GM12878 (cell line): Measurements from ENCODE around the gene FGFBP3. TPM values are rescaled to one million over a fixed set of nuclear protein-coding genes. Genes with fewer than 3 reads are reported as not detected.

Experiments used
- ATAC-seq: fragments of 200-7000 bp; cut with Tn5 transposase; 3 replicates; pipeline ENCODE4 v1.9.1; 2020; ENCODE audit warnings: mild to moderate bottlenecking, moderate library complexity
- BruUV-seq: library from RNA; stranded (reverse); fragments of 400-500 nt; replicated peaks from 2 replicates; lab custom pipeline; 2021; lab: Mats Ljungman, UMichigan
- CTCF ChIA-PET: fragments of 300-600 bp; sonication (Branson Sonifier 250); formaldehyde crosslinking; extraction: SDS; loops from one replicate; lab custom pipeline; 2021; ENCODE audit warnings: inconsistent platforms; lab: Yijun Ruan, JAX
- POLR2A ChIA-PET: fragments of 350-600 bp; formaldehyde crosslinking; extraction: SDS; loops from one replicate; lab custom pipeline; 2021; ENCODE audit warnings: inconsistent platforms; lab: Charles Lee
- RAD21 ChIA-PET: fragments of 300-600 bp; sonication (Branson Sonifier 250); formaldehyde crosslinking; loops from one replicate; lab custom pipeline; 2023; ENCODE audit warnings: antibody characterized with exemption; ENCODE audit not compliant: unreplicated experiment; lab: Charles Lee
- SMC1A ChIA-PET: fragments of 300-600 bp; sonication (Branson Sonifier 250); formaldehyde crosslinking; loops from one replicate; lab custom pipeline; 2023; ENCODE audit not compliant: unreplicated experiment, uncharacterized antibody; lab: Charles Lee
- DNase-seq: peaks from one replicate; pipeline ENCODE4 v3.0.0-alpha.2; 2011; ENCODE audit warnings: low read depth, low spot score
- FAIRE-seq: peaks from 3 replicates; lab custom pipeline; 2011; peaks lifted over from hg19 to GRCh38; lab: Jason Lieb, UNC
- H2AFZ ChIP-seq: 2 replicates; pipeline ENCODE4 v1.6.0; 2011; ENCODE audit warnings: low read depth, low read length, control low read depth; ENCODE audit not compliant: control insufficient read depth
- H3K27ac ChIP-seq: 2 replicates; pipeline ENCODE4 v1.5.1; 2011; ENCODE audit warnings: control low read depth; ENCODE audit not compliant: control insufficient read depth, insufficient read depth
- H3K27me3 ChIP-seq, 2 experiments: replicated peaks in 1 of 2; 2 replicates each; pipeline versions ENCODE4 v1.6.0 to v1.6.1; 2011; ENCODE audit warnings: low read length in 1 of 2; ENCODE audit not compliant: control insufficient read depth in 2 of 2, insufficient read depth in 2 of 2
- H3K36me3 ChIP-seq, 2 experiments: 2 replicates each; pipeline ENCODE4 v1.5.1; 2011; ENCODE audit warnings: low read length in 1 of 2; ENCODE audit not compliant: control insufficient read depth in 2 of 2, insufficient read depth in 2 of 2
- H3K4me1 ChIP-seq: 2 replicates; pipeline ENCODE4 v1.6.1; 2011; ENCODE audit warnings: mild to moderate bottlenecking, low read length, moderate library complexity, mixed read lengths; ENCODE audit not compliant: control insufficient read depth, insufficient read depth
- H3K4me2 ChIP-seq: 2 replicates; pipeline ENCODE4 v1.6.0; 2011; ENCODE audit warnings: control low read depth; ENCODE audit not compliant: control insufficient read depth, insufficient read depth
- H3K4me3 ChIP-seq: fragments of 200-600 bp; sonication (generic); 2 replicates; pipeline ENCODE4 v1.5.1; 2016
- H3K79me2 ChIP-seq: 2 replicates; pipeline ENCODE4 v1.6.0; 2011; ENCODE audit warnings: low read length; ENCODE audit not compliant: control insufficient read depth, insufficient read depth
- H3K9ac ChIP-seq: 2 replicates; pipeline ENCODE4 v1.8.0; 2011; ENCODE audit warnings: low read length, control low read depth, mixed read lengths; ENCODE audit not compliant: control insufficient read depth, insufficient read depth
- H3K9me3 ChIP-seq: replicated peaks from 3 replicates; pipeline ENCODE4 v1.5.1; 2011; ENCODE audit warnings: mild to moderate bottlenecking, low read length; ENCODE audit not compliant: control insufficient read depth, insufficient read depth
- H4K20me1 ChIP-seq: 2 replicates; pipeline ENCODE4 v1.6.0; 2011; ENCODE audit not compliant: control insufficient read depth, insufficient read depth
- ASH2L ChIP-seq: fragments of 300-600, 200-600 bp; sonication (generic); IDR thresholded peaks from 2 replicates; pipeline ENCODE4 v1.6.1; 2017; ENCODE audit warnings: low read depth, mild to moderate bottlenecking, borderline replicate concordance
- CREM ChIP-seq: IDR thresholded peaks from 2 replicates; pipeline ENCODE4 v1.6.1; 2014; ENCODE audit warnings: antibody characterized with exemption, low read depth
- CTCF ChIP-seq, 3 experiments: IDR thresholded peaks in 2 of 3; conservative IDR thresholded peaks in 1 of 3; 2 replicates each; pipeline ENCODE4 v1.5.1; 2011; ENCODE audit warnings: low read depth in 3 of 3, low read length in 3 of 3, mild to moderate bottlenecking in 3 of 3, control low read depth in 2 of 3, moderate library complexity in 2 of 3, inconsistent platforms in 1 of 3, mixed read lengths in 1 of 3; ENCODE audit not compliant: control insufficient read depth in 2 of 3, insufficient read depth in 1 of 3; ENCODE audit errors: extremely low read depth in 1 of 3
- HSF1 ChIP-seq: fragments of 150-350 bp; IDR thresholded peaks from 2 replicates; pipeline ENCODE4 v1.6.1; 2014; ENCODE audit warnings: mild to moderate bottlenecking, low read depth, low read length
- IKZF2 ChIP-seq, 2 experiments: fragments of 450-650 bp; IDR thresholded peaks; 2 replicates each; pipeline ENCODE4 v1.6.1; 2017; ENCODE audit warnings: mild to moderate bottlenecking in 2 of 2, moderate library complexity in 2 of 2
- NFYB ChIP-seq: IDR thresholded peaks from 2 replicates; pipeline ENCODE4 v1.6.1; 2011; ENCODE audit warnings: low read depth, mild to moderate bottlenecking, low read length, improper control_type of control experiment, moderate library complexity; ENCODE audit not compliant: insufficient read depth
- NR2C2 ChIP-seq: IDR thresholded peaks from 2 replicates; pipeline ENCODE4 v1.6.1; 2011; ENCODE audit warnings: borderline replicate concordance, low read depth; ENCODE audit not compliant: control insufficient read depth, insufficient read length
- PAX5 ChIP-seq: IDR thresholded peaks from 2 replicates; pipeline ENCODE4 v1.6.1; 2011; ENCODE audit warnings: low read depth, low read length, borderline replicate concordance
- POLR2AphosphoS5 ChIP-seq: IDR thresholded peaks from 2 replicates; pipeline ENCODE4 v1.6.1; 2011; ENCODE audit warnings: mild to moderate bottlenecking, low read length, inconsistent platforms
- RFX5 ChIP-seq: IDR thresholded peaks from 2 replicates; pipeline ENCODE4 v1.6.1; 2011; ENCODE audit warnings: low read depth, low read length, improper control_type of control experiment
- SRF ChIP-seq, 2 experiments: IDR thresholded peaks; 2 replicates each; pipeline ENCODE4 v1.6.1; 2011; ENCODE audit warnings: low read depth in 2 of 2, low read length in 2 of 2, mild to moderate bottlenecking in 1 of 2, moderate library complexity in 1 of 2
- SUZ12 ChIP-seq: fragments of 200-600 bp; sonication (generic); IDR thresholded peaks from one replicate; pipeline ENCODE4 v1.6.1; 2018; ENCODE audit warnings: antibody characterized with exemption, mild to moderate bottlenecking; ENCODE audit not compliant: unreplicated experiment
- ZBTB40 ChIP-seq: fragments of 450-650 bp; IDR thresholded peaks from 2 replicates; pipeline ENCODE4 v1.6.1; 2016; ENCODE audit warnings: mild to moderate bottlenecking, moderate library complexity, borderline replicate concordance
- WGBS: methylation state at CpG from one replicate; pipeline ENCODE4 v1.1.6; 2016; ENCODE audit warnings: low lambda C conversion rate; ENCODE audit not compliant: insufficient replicate concordance, insufficient coverage; ENCODE audit errors: missing lambda C conversion rate; 5-methylcytosine and 5-hydroxymethylcytosine counted together
- in situ Hi-C: fragments of 300-500 bp; cut with MboI; formaldehyde crosslinking; loops from 9 replicates; pipeline ENCODE4 v1.14.3; 2018; ENCODE audit warnings: mixed read lengths
- intact Hi-C: fragments of 100-400 bp; cut with micrococcal nuclease; formaldehyde crosslinking; loops from one replicate; pipeline ENCODE4 v1.14.2; 2022; ENCODE audit not compliant: unreplicated experiment
- polyA plus RNA-seq, 11 experiments: library from polyadenylated mRNA; depleted of rRNA in 4 of 11; unstranded in 6 of 11; stranded (reverse) in 5 of 11; fragments of >200 nt; fragmentation: Nextera tagmentation in 4 of 11; fragmentation: Illumina TruSeq in 1 of 11; extraction: Ambion mirVana in 4 of 11; extraction: Trizol in 1 of 11; gene quantifications; 1 replicate in 1 of 11; 2 replicates in 10 of 11; pipeline versions ENCODE4 v1.2.1 to v1.2.3, GENCODE V29; 2011 to 2016; ENCODE audit warnings: inconsistent platforms in 2 of 11, missing spikeins in 2 of 11, low read depth in 1 of 11
- total RNA-seq, 4 experiments: library from RNA; depleted of rRNA in 3 of 4; stranded (reverse); fragments of >200 nt in 3 of 4; fragmentation: Illumina TruSeq in 1 of 4; extraction: Trizol in 1 of 4; gene quantifications; 2 replicates each; pipeline versions ENCODE4 v1.2.1 to v1.2.3, GENCODE V29; 2013 to 2021

The FGFBP3 gene
- total and polyA plus RNA-seq, 10 of the 15 experiments (the other 5 are each of a cell fraction or from before 2014, with no cell fraction given) = 0.08 to 1.0 (median 0.23) TPM

GRCh38 chr10:91884536-91884935 lies 24.8 kb downstream of the FGFBP3 start:
- DNase-seq (no peak), FAIRE-seq (no peak), ATAC-seq (no peak)
- no peak overlapping the region for H3K4me3 ChIP-seq
- intact Hi-C loops (no loop called here), in situ Hi-C loops (no loop called here)
- WGBS = 94% methylated on average over 1 of the region's 1 CpG
- H3K27me3 ChIP-seq = peaks cover 2 to 11% of the 10 kb centered on the region in 2 experiments; a peak in 3 of 4 replicates
- ChIA-PET POLR2A (no interaction called here), RAD21 (no interaction called here), SMC1A (no interaction called here), CTCF (interaction anchor here (0.6 to 1.4 kb wide), 2 partner anchors 12 to 28 kb away, joined by 4 read pairs; no protein-coding TSS in a partner anchor)
- BruUV-seq = no TSS peak
- no peaks in the 10 kb centered on the region for H3K79me2 ChIP-seq
- no peak overlapping the region for H3K4me2 ChIP-seq
- TF ChIP-seq ZBTB40 (no peak), POLR2AphosphoS5 (no peak), HSF1 (no peak), RFX5 (no peak), SUZ12 (no peak), NR2C2 (no peak), CREM (no peak), SRF (IDR thresholded peaks at IDR 0.05; ENCODE audit: low read depth in 2 of 2, low read length in 2 of 2) (no peak), IKZF2 (IDR thresholded peaks at IDR 0.05) (no peak), ASH2L (no peak), CTCF (IDR thresholded peaks at IDR 0.05 in 2 of 3, conservative IDR thresholded peaks at IDR 0.05 in 1 of 3; ENCODE audit: control insufficient read depth in 2 of 3, extremely low read depth in 1 of 3, insufficient read depth in 1 of 3, low read depth in 3 of 3, low read length in 3 of 3) (no peak), PAX5 (no peak), NFYB (no peak)
- no peak overlapping the region for H2AFZ ChIP-seq
- H3K9me3 ChIP-seq = no peaks in the 10 kb centered on the region
- H3K27ac ChIP-seq = no peak overlapping the region
- no peaks in the 10 kb centered on the region for H4K20me1 ChIP-seq
- no peak overlapping the region for H3K9ac ChIP-seq
- no peaks in the 10 kb centered on the region for H3K36me3 ChIP-seq
- peaks cover 4% of the 10 kb centered on the region for H3K4me1 ChIP-seq
